IPS-20b (cell line): ENCODE results near the gene ADAMTS4.

Source experiments
- H3K27ac ChIP-seq: one replicate; pipeline ENCODE4 v1.5.1; 2013; ENCODE audit warnings: low read length
- H3K27me3 ChIP-seq: 2 replicates; pipeline ENCODE4 v1.6.1; 2013; ENCODE audit warnings: mild to moderate bottlenecking, low read length, inconsistent platforms; ENCODE audit not compliant: insufficient read depth
- H3K36me3 ChIP-seq: 2 replicates; pipeline ENCODE4 v1.6.1; 2013; ENCODE audit warnings: low read depth, mild to moderate bottlenecking, inconsistent platforms, low read length, moderate library complexity; ENCODE audit not compliant: insufficient read depth
- H3K4me1 ChIP-seq: 2 replicates; pipeline ENCODE4 v1.6.1; 2013; ENCODE audit warnings: mild to moderate bottlenecking, control low read depth, inconsistent platforms, low read length, moderate library complexity; ENCODE audit not compliant: insufficient read depth
- H3K4me3 ChIP-seq: 2 replicates; pipeline ENCODE4 v1.5.1; 2013; ENCODE audit warnings: mild to moderate bottlenecking, low read length, inconsistent platforms
- H3K9ac ChIP-seq: 2 replicates; pipeline ENCODE4 v1.6.1; 2013; ENCODE audit warnings: low read depth, mild to moderate bottlenecking, inconsistent platforms, low read length, moderate library complexity
- H3K9me3 ChIP-seq: 2 replicates; pipeline ENCODE4 v1.6.1; 2013; ENCODE audit warnings: mild to moderate bottlenecking, low read depth, low read length, inconsistent platforms; ENCODE audit not compliant: insufficient read depth

ADAMTS4 gene

DNA sequence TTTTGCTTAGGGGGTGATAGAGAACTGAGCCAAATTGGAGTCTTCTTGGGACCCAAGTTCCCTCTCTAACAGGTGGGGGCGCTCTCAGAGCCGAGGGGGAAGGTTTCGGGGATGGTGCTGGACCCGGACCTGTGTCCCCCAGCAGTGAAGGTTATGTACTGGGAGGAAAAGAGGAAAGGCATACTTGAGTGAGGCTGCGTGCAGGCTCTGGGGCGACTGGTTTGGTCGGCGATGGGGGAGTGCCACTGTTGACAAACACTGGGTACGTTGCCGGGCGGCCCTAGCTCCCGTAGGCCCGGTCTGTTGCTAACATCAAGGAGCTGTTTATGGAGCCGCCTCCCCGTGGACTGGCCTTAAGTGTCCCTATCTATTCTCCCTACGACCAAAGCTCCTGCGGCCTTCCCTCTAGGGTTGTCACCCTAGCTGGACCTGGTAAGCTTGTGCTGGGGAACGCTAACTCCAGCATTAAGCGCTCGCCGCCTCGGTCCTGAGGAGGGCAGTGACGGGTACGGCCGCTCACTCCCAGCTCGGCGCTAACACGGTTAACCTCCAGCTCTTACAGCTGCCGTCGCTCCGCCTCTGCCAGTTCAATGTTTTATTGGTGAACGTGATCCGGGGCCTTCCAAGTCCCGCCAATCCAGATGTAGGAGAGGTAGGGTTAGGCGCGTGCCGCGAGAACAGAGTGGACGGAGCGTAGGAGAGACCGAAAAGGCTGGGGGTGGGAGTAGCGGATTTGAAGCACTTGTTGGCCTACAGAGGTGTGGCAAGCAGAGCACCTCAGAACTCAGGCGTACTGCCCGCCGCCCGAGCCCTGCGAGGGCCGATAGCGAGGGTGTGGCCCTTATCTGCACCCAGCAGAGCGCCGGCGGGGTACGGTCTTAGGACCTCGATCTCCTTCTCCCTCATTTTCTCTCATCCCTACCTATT, 32.8 kb downstream of the ADAMTS4 start, which contains the start of gene PPOX:
Gene PPOX (plus strand): TSS at position 685 of the 927 bp plus-strand sequence. CDS start 422 bp downstream, outside the sequence.
- H3K36me3 ChIP-seq = peaks cover 56% of the 10 kb centered on the region

DNA sequence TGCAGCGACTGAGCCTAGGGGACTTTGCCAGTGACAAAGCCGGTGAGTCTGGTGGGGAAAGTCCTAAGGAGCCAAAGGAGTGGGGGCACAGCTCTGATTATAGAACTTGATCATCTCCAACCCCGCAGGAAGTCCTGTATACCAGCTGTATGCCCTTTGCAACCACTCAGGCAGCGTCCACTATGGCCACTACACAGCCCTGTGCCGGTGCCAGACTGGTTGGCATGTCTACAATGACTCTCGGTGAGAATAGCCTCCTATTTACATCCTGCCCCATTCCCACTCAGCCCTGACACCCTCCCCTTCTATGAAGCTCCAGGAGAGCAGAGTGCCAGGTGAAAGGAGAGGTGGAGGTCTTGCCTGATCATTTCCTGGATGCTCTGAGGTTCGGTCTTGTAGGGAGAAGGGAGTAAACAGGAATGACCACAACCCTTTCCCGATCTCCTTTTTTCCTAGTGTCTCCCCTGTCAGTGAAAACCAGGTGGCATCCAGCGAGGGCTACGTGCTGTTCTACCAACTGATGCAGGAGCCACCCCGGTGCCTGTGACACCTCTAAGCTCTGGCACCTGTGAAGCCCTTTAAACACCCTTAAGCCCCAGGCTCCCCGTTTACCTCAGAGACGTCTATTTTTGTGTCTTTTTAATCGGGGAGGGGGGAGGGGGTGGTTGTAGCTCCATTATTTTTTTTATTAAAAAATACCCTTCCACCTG, 33.8 kb downstream of the ADAMTS4 start:
- Histone ChIP-seq H3K36me3 (peaks cover 47% of the 10 kb centered on the region), H3K9ac (peak overlapping the region; percentile 71; the same call in 1 of the 2 replicates), H3K27me3 (no peaks in the 10 kb centered on the region), H3K27ac (no peak overlapping the region), H3K4me1 (no peaks in the 10 kb centered on the region), H3K9me3 (no peaks in the 10 kb centered on the region), H3K4me3 (peak overlapping the region; percentile 91)

More for the DNA sequence above, 32.8 kb downstream of the ADAMTS4 start, which contains the start of gene PPOX:
- Histone ChIP-seq H3K27me3 (no peaks in the 10 kb centered on the region), H3K9me3 (no peaks in the 10 kb centered on the region), H3K27ac (no peak within 1 kb of the TSS), H3K9ac (peak within 1 kb of the TSS; percentile 89), H3K4me1 (no peaks in the 10 kb centered on the region), H3K4me3 (peak within 1 kb of the TSS; percentile 91)

DNA sequence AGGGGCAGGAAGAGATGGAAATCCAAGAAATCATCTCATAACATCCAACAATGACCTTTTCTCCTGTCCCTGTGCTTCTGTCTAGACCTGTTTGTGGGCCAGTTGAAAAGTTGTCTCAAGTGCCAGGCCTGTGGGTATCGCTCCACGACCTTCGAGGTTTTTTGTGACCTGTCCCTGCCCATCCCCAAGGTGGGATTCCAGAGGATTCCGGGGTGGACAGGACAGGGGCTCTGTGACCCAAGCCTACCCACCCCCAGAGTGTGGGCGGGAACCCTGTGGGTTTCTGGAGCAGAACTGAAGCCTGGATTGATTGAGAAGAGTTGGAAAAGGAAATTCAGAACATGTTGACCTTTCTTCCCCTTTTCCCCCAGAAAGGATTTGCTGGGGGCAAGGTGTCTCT, 35.1 kb downstream of the ADAMTS4 start:
- H3K9me3 ChIP-seq = no peaks in the 10 kb centered on the region
- no peak overlapping the region for H3K27ac ChIP-seq
- no peak overlapping the region for H3K9ac ChIP-seq
- H3K4me3 ChIP-seq = no peak overlapping the region
- H3K36me3 ChIP-seq = peaks cover 36% of the 10 kb centered on the region
- no peaks in the 10 kb centered on the region for H3K4me1 ChIP-seq
- no peaks in the 10 kb centered on the region for H3K27me3 ChIP-seq

DNA sequence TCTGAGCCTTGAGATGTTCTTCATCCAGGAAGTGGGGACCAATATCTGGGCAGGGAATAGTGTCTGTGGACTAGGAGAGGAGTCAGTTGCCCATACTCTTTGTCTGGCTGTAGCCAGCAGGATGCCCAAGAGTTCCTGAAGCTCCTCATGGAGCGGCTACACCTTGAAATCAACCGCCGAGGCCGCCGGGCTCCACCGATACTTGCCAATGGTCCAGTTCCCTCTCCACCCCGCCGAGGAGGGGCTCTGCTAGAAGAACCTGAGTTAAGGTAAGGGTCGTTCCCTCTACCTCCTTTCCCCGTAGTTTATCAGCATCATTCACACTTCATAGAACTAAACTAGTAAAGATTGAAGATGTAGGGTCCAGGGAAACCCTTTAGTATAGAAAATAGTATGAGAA, 36.0 kb downstream of the ADAMTS4 start:
- Histone ChIP-seq H3K4me1 (no peaks in the 10 kb centered on the region), H3K27ac (no peak overlapping the region), H3K9ac (no peak overlapping the region), H3K36me3 (peaks cover 45% of the 10 kb centered on the region), H3K9me3 (no peaks in the 10 kb centered on the region), H3K4me3 (no peak overlapping the region), H3K27me3 (no peaks in the 10 kb centered on the region)

DNA sequence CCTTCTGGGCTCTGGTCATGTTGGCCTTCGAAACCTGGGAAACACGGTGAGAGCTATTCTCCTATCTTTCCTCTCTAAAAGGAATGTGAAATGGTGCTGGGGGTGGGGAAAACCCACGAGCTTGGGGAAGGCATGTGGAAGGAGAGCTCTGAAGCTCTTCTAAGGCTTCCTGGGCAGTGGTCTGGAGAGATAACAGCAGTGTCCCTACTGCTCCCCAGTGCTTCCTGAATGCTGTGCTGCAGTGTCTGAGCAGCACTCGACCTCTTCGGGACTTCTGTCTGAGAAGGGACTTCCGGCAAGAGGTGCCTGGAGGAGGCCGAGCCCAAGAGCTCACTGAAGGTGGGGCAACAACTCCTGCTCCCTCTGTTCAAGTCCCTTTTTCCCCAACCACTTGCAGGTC, 36.8 kb downstream of the ADAMTS4 start:
- no peaks in the 10 kb centered on the region for H3K9me3 ChIP-seq
- no peak overlapping the region for H3K4me3 ChIP-seq
- peaks cover 52% of the 10 kb centered on the region for H3K36me3 ChIP-seq
- H3K27me3 ChIP-seq = no peaks in the 10 kb centered on the region
- no peaks in the 10 kb centered on the region for H3K4me1 ChIP-seq
- no peak overlapping the region for H3K9ac ChIP-seq
- no peak overlapping the region for H3K27ac ChIP-seq

DNA sequence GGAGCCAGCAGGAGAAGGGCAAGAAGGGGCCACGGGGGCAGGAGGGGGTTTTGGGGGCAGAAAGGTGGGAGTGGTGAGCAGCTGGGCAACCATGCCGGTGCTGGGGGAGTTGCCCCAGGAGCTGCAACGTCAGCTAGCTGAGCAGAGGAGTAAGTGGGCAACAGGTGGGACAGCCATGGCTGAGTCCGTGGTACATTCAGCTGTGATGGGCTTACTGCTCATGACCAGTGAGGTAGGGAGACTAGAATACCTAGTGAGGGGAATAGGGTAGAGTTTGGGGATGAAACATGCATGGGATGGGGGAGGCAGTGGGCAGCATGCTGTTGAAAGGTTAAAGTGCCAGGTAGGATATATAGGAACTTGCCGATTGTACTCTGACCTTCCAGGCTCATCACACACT, 37.2 kb downstream of the ADAMTS4 start:
- Histone ChIP-seq H3K9ac (no peak overlapping the region), H3K27me3 (no peaks in the 10 kb centered on the region), H3K36me3 (peaks cover 56% of the 10 kb centered on the region)

DNA sequence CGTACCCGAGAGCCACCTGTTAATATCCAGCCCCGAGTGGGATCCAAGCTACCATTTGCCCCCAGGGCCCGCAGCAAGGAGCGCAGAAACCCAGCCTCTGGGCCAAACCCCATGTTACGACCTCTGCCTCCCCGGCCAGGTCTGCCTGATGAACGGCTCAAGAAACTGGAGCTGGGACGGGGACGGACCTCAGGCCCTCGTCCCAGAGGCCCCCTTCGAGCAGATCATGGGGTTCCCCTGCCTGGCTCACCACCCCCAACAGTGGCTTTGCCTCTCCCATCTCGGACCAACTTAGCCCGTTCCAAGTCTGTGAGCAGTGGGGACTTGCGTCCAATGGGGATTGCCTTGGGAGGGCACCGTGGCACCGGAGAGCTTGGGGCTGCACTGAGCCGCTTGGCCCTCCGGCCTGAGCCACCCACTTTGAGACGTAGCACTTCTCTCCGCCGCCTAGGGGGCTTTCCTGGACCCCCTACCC, 38.1 kb downstream of the ADAMTS4 start:
- Histone ChIP-seq H3K9ac (no peak overlapping the region), H3K36me3 (peaks cover 56% of the 10 kb centered on the region), H3K27me3 (no peaks in the 10 kb centered on the region), H3K27ac (no peak overlapping the region), H3K9me3 (no peaks in the 10 kb centered on the region), H3K4me1 (no peaks in the 10 kb centered on the region), H3K4me3 (peak overlapping the region; percentile 85)

More for the DNA sequence above, 37.2 kb downstream of the ADAMTS4 start:
- H3K4me3 ChIP-seq = no peak overlapping the region
- no peaks in the 10 kb centered on the region for H3K9me3 ChIP-seq
- no peaks in the 10 kb centered on the region for H3K4me1 ChIP-seq
- no peak overlapping the region for H3K27ac ChIP-seq

DNA sequence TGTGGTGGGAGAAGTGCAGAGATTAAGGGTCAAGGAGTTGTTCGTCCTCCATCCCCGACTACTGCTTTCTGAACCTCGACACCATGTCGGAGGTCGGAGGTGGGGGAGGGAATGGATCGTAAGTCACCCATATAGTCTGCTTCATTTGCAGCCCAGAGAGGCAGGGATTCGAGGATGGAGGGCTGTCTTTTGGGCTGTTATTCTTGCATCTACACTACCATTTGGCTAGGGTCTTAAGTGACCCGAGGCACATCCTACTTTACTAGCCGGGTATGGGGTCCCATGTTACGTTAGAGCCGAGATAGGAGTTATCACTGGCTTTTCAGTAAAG, 39.0 kb downstream of the ADAMTS4 start:
- H3K27ac ChIP-seq = peak overlapping the region; percentile 35
- H3K4me3 ChIP-seq = peak overlapping the region; percentile 85
- H3K4me1 ChIP-seq = no peaks in the 10 kb centered on the region
- peaks cover 52% of the 10 kb centered on the region for H3K36me3 ChIP-seq
- peak overlapping the region; percentile 78 for H3K9ac ChIP-seq
- H3K27me3 ChIP-seq = no peaks in the 10 kb centered on the region
- H3K9me3 ChIP-seq = no peaks in the 10 kb centered on the region

DNA sequence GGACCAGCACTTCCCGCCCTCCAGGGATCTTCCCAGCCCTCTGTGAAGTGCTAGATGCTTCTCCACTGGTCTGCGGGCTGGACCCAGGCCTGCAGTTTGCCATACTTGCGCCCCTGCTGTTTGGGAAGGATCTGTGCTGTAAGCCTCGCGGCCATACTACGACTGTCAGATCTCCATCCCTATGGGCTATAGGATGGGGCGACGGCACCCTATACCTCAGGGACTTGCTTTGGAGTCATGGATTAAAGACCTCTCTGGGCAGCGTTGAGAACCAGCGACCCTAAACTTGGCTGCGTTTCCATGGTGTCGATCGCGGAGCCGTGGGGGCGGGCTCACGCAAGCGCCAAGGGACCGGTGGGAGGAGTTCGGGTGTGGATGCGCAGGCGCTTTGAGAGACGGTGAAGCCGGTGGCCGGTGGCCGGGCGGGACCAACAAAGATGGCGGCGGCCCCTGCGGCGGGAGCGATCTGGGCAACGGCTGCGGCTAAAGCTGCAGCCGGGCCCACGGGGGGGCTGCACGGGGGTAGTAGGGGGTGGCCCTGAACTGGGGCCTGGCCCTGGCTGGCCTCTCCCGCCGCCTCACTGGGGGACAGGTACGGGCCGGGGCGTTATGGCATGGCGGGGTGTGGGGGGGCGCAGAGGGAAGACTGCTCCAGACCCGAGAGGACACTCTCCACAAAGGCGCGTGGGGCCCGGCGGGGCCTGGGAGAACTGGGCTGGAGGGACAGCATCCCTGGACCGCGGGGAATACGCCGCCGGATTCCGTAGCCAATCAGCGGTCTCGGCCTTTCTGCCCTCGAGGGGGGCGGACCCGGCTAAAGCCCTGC, 39.6 kb downstream of the ADAMTS4 start, which contains the start of gene USP21:
Gene USP21 (plus strand): TSS at position 414 of the 826 bp plus-strand sequence. CDS start 1,141 bp downstream, outside the sequence.
- Histone ChIP-seq H3K9me3 (no peaks in the 10 kb centered on the region), H3K4me1 (no peaks in the 10 kb centered on the region), H3K27me3 (no peaks in the 10 kb centered on the region), H3K27ac (peak within 1 kb of the TSS; percentile 35), H3K4me3 (peak within 1 kb of the TSS; percentile 85), H3K9ac (peak within 1 kb of the TSS; percentile 78), H3K36me3 (peaks cover 47% of the 10 kb centered on the region)

DNA sequence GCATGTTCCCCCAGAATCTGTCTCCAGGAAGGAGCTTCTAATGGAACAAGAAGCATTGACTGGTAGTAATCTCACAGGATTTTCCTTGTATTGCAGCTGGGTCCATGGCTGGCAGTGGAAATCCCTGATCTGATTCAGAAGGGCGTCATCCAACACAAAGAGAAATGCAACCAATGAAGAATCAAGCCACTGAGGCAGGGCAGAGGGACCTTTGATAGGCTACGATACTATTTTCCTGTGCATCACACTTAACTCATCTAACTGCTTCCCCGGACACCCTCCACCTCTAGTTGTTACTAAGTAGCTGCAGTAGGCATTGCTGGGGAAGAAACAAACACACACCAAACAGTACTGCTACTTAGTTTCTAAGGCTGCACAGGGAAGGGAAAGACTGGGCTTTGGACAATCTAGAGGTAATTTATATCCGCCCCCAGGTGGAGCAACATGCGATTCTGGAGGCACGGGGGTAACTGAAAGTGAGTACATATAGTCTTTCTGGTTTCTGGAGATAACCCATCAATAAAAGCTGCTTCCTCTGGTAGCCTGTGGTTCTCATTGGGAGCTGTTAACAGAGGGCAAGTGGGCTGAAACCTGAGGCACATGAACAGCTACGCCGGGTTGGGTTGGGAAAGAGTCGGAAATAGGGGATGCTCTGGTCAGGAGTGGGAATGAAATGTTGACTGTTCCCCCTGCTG, 40.4 kb downstream of the ADAMTS4 start:
- Histone ChIP-seq H3K9me3 (no peaks in the 10 kb centered on the region), H3K9ac (peak overlapping the region; percentile 78; the same call in 1 of the 2 replicates), H3K27me3 (no peaks in the 10 kb centered on the region), H3K27ac (no peak overlapping the region), H3K4me3 (peak overlapping the region; percentile 85), H3K4me1 (no peaks in the 10 kb centered on the region), H3K36me3 (peaks cover 38% of the 10 kb centered on the region)
